ENCODE measurements around the gene STEAP4. TPM values are rescaled to one million over a fixed set of nuclear protein-coding genes. Genes with fewer than 3 reads are reported as not detected.

STEAP4 gene
- total and polyA plus RNA-seq, 5 donors from 2014 or later, result not detected

DNA sequence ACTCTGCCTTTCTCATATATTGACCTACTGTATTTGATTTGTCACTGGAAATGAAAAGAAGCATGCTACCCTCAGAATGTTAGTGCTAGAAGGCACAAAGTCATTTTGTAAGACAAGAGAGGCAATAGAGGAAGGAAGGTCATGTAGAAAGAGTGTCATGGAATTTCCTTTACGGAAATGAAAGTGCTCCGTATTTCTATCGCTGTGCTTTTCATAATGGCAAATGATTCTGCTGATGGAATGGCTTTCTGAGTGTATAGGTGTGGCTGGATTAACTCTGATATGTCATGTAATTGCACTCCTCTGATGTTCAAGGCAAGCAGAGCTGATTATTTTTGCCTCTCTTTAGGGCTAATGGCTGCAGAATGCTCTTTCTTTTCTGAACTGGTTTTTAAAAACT, 15.5 kb upstream of the STEAP4 start:
- Mint-ChIP-seq H3K4me1 (no peaks in the 10 kb centered on the region), H3K36me3 (no peaks in the 10 kb centered on the region), H3K9me3 (peaks cover 0 to 8% (median 0%) of the 10 kb centered on the region in 7 donors), H3K27ac (no peak overlapping the region), H3K4me3 (no peak overlapping the region), H3K27me3 (no peaks in the 10 kb centered on the region)
- no peaks in the 10 kb centered on the region for H3K27me3 ChIP-seq (ENCODE audit: control insufficient read depth, insufficient read depth, low read length)
- DNase-seq, result no peak
- ATAC-seq (ENCODE audit: low read depth in 2 of 2), result no peak
- H3K27ac ChIP-seq (ENCODE audit: insufficient read depth, low read length, poor library complexity, severe bottlenecking), result no peak overlapping the region
- H3K36me3 ChIP-seq (ENCODE audit: control insufficient read depth, insufficient read depth, low read length), result no peaks in the 10 kb centered on the region
- H3K4me3 ChIP-seq (ENCODE audit: low read depth, low read length), result no peak overlapping the region
- no peaks in the 10 kb centered on the region for H3K9me3 ChIP-seq (ENCODE audit: control insufficient read depth in 2 of 2, low read length in 2 of 2)
- no peaks in the 10 kb centered on the region for H3K4me1 ChIP-seq (ENCODE audit: control insufficient read depth, insufficient read depth, low read length, poor library complexity, severe bottlenecking)

- Histone ChIP-seq H3K4me3 (ENCODE audit: low read depth, low read length) (no peak overlapping the region), H3K27ac (ENCODE audit: insufficient read depth, low read length, poor library complexity, severe bottlenecking) (no peak overlapping the region), H3K9me3 (ENCODE audit: control insufficient read depth in 2 of 2, low read length in 2 of 2) (no peaks in the 10 kb centered on the region), H3K4me1 (ENCODE audit: control insufficient read depth, insufficient read depth, low read length, poor library complexity, severe bottlenecking) (no peaks in the 10 kb centered on the region), H3K27me3 (ENCODE audit: control insufficient read depth, insufficient read depth, low read length) (no peaks in the 10 kb centered on the region), H3K36me3 (ENCODE audit: control insufficient read depth, insufficient read depth, low read length) (no peaks in the 10 kb centered on the region)
- Mint-ChIP-seq H3K4me3 (no peak overlapping the region), H3K4me1 (no peaks in the 10 kb centered on the region), H3K27ac (no peak overlapping the region), H3K36me3 (no peaks in the 10 kb centered on the region), H3K9me3 (peaks cover 0 to 8% (median 0%) of the 10 kb centered on the region in 7 donors), H3K27me3 (no peaks in the 10 kb centered on the region)
- DNase-seq (no peak), ATAC-seq (ENCODE audit: low read depth in 2 of 2) (no peak)
These were observed 15.0 kb upstream of the STEAP4 start for GRCh38 chr7:88321694-88322093.

- no peaks in the 10 kb centered on the region for H3K4me1 ChIP-seq (ENCODE audit: control insufficient read depth, insufficient read depth, low read length, poor library complexity, severe bottlenecking)
- no peak overlapping the region for H3K4me3 ChIP-seq (ENCODE audit: low read depth, low read length)
- Mint-ChIP-seq H3K4me3 (no peak overlapping the region), H3K4me1 (no peaks in the 10 kb centered on the region), H3K9me3 (peaks cover 0 to 2% (median 0%) of the 10 kb centered on the region in 7 donors), H3K36me3 (no peaks in the 10 kb centered on the region), H3K27me3 (no peaks in the 10 kb centered on the region), H3K27ac (no peak overlapping the region)
- DNase-seq (no peak), ATAC-seq (ENCODE audit: low read depth in 2 of 2) (no peak)
- no peaks in the 10 kb centered on the region for H3K36me3 ChIP-seq (ENCODE audit: control insufficient read depth, insufficient read depth, low read length)
- no peak overlapping the region for H3K27ac ChIP-seq (ENCODE audit: insufficient read depth, low read length, poor library complexity, severe bottlenecking)
- no peaks in the 10 kb centered on the region for H3K27me3 ChIP-seq (ENCODE audit: control insufficient read depth, insufficient read depth, low read length)
- H3K9me3 ChIP-seq (ENCODE audit: control insufficient read depth in 2 of 2, low read length in 2 of 2), result no peaks in the 10 kb centered on the region
These were observed 11.5 kb upstream of the STEAP4 start for GRCh38 chr7:88318196-88318595.

- no peak for ATAC-seq (ENCODE audit: low read depth in 2 of 2)
- Histone ChIP-seq H3K9me3 (ENCODE audit: control insufficient read depth in 2 of 2, low read length in 2 of 2) (no peaks in the 10 kb centered on the region), H3K4me3 (ENCODE audit: low read depth, low read length) (no peak overlapping the region), H3K36me3 (ENCODE audit: control insufficient read depth, insufficient read depth, low read length) (no peaks in the 10 kb centered on the region), H3K4me1 (ENCODE audit: control insufficient read depth, insufficient read depth, low read length, poor library complexity, severe bottlenecking) (no peaks in the 10 kb centered on the region), H3K27me3 (ENCODE audit: control insufficient read depth, insufficient read depth, low read length) (no peaks in the 10 kb centered on the region), H3K27ac (ENCODE audit: insufficient read depth, low read length, poor library complexity, severe bottlenecking) (no peak overlapping the region)
- H3K4me3 Mint-ChIP-seq, result no peak overlapping the region
- H3K36me3 Mint-ChIP-seq, result no peaks in the 10 kb centered on the region
- no peak for DNase-seq
- no peaks in the 10 kb centered on the region for H3K4me1 Mint-ChIP-seq
- no peaks in the 10 kb centered on the region for H3K27me3 Mint-ChIP-seq
- H3K9me3 Mint-ChIP-seq, result no peaks in the 10 kb centered on the region
- H3K27ac Mint-ChIP-seq, result no peak overlapping the region
These were observed 10.7 kb upstream of the STEAP4 start for GRCh38 chr7:88317422-88317821.

GRCh38 chr7:88316456-88316855, 9.8 kb upstream of the STEAP4 start:
- H3K4me3 Mint-ChIP-seq, result no peak overlapping the region

DNA sequence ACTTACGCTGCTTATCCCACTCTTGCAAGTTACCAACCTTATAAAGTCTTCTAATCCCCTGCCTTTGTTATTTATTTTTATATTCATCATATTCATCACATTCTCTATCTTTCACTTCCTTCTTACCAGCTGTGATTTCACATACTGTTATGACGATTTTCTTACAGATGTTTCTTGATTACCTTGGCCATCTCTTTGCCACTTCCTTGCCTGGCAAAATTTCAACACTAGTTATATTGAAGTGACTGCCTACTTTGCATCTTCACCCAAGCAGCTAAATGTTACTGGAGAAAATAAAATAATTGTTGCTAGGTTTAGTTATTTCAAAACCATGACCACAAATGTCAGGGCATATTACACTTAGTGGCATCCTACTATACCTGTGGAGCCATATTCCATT, 8.8 kb upstream of the STEAP4 start:
- no peaks in the 10 kb centered on the region for H3K27me3 Mint-ChIP-seq

More at GRCh38 chr7:88316456-88316855, 9.8 kb upstream of the STEAP4 start:
- DNase-seq (no peak), ATAC-seq (ENCODE audit: low read depth in 2 of 2) (no peak)
- H3K4me1 ChIP-seq (ENCODE audit: control insufficient read depth, insufficient read depth, low read length, poor library complexity, severe bottlenecking), result no peaks in the 10 kb centered on the region
- H3K36me3 Mint-ChIP-seq, result no peaks in the 10 kb centered on the region
- no peaks in the 10 kb centered on the region for H3K4me1 Mint-ChIP-seq
- H3K9me3 ChIP-seq (ENCODE audit: control insufficient read depth in 2 of 2, low read length in 2 of 2), result no peaks in the 10 kb centered on the region
- H3K36me3 ChIP-seq (ENCODE audit: control insufficient read depth, insufficient read depth, low read length), result no peaks in the 10 kb centered on the region
- H3K27me3 Mint-ChIP-seq, result no peaks in the 10 kb centered on the region
- H3K9me3 Mint-ChIP-seq, result no peaks in the 10 kb centered on the region
- no peak overlapping the region for H3K27ac Mint-ChIP-seq
- H3K27ac ChIP-seq (ENCODE audit: insufficient read depth, low read length, poor library complexity, severe bottlenecking), result no peak overlapping the region
- H3K4me3 ChIP-seq (ENCODE audit: low read depth, low read length), result no peak overlapping the region
- H3K27me3 ChIP-seq (ENCODE audit: control insufficient read depth, insufficient read depth, low read length), result no peaks in the 10 kb centered on the region

GRCh38 chr7:88314061-88314491, 7.4 kb upstream of the STEAP4 start:
- DNase-seq, result no peak
- no peaks in the 10 kb centered on the region for H3K4me1 Mint-ChIP-seq
- ATAC-seq (ENCODE audit: low read depth in 2 of 2), result no peak
- H3K27me3 ChIP-seq (ENCODE audit: control insufficient read depth, insufficient read depth, low read length), result no peaks in the 10 kb centered on the region
- no peak overlapping the region for H3K4me3 ChIP-seq (ENCODE audit: low read depth, low read length)
- no peak overlapping the region for H3K4me3 Mint-ChIP-seq
- no peaks in the 10 kb centered on the region for H3K36me3 Mint-ChIP-seq
- no peaks in the 10 kb centered on the region for H3K36me3 ChIP-seq (ENCODE audit: control insufficient read depth, insufficient read depth, low read length)
- no peaks in the 10 kb centered on the region for H3K9me3 Mint-ChIP-seq
- peaks cover 2% of the 10 kb centered on the region for H3K27me3 Mint-ChIP-seq
- no peaks in the 10 kb centered on the region for H3K9me3 ChIP-seq (ENCODE audit: control insufficient read depth in 2 of 2, low read length in 2 of 2)
- H3K4me1 ChIP-seq (ENCODE audit: control insufficient read depth, insufficient read depth, low read length, poor library complexity, severe bottlenecking), result no peaks in the 10 kb centered on the region
- no peak overlapping the region for H3K27ac ChIP-seq (ENCODE audit: insufficient read depth, low read length, poor library complexity, severe bottlenecking)
- no peak overlapping the region for H3K27ac Mint-ChIP-seq

More for the DNA sequence above, 8.8 kb upstream of the STEAP4 start:
- Histone ChIP-seq H3K27ac (ENCODE audit: insufficient read depth, low read length, poor library complexity, severe bottlenecking) (no peak overlapping the region), H3K27me3 (ENCODE audit: control insufficient read depth, insufficient read depth, low read length) (no peaks in the 10 kb centered on the region), H3K9me3 (ENCODE audit: control insufficient read depth in 2 of 2, low read length in 2 of 2) (no peaks in the 10 kb centered on the region), H3K36me3 (ENCODE audit: control insufficient read depth, insufficient read depth, low read length) (no peaks in the 10 kb centered on the region), H3K4me1 (ENCODE audit: control insufficient read depth, insufficient read depth, low read length, poor library complexity, severe bottlenecking) (no peaks in the 10 kb centered on the region), H3K4me3 (ENCODE audit: low read depth, low read length) (no peak overlapping the region)
- Mint-ChIP-seq H3K4me3 (no peak overlapping the region), H3K4me1 (no peaks in the 10 kb centered on the region), H3K9me3 (no peaks in the 10 kb centered on the region), H3K27ac (no peak overlapping the region), H3K36me3 (no peaks in the 10 kb centered on the region)
- ATAC-seq (ENCODE audit: low read depth in 2 of 2), result no peak
- no peak for DNase-seq

GRCh38 chr7:88312061-88312663, 5.5 kb upstream of the STEAP4 start:
- no peak for DNase-seq
- H3K9me3 Mint-ChIP-seq, result peaks cover 0 to 1% (median 0%) of the 10 kb centered on the region in 7 donors
- H3K27me3 Mint-ChIP-seq, result peaks cover 9% of the 10 kb centered on the region
- H3K4me3 Mint-ChIP-seq, result no peak overlapping the region
- H3K4me3 ChIP-seq (ENCODE audit: low read depth, low read length), result no peak overlapping the region
- no peak overlapping the region for H3K27ac Mint-ChIP-seq
- no peaks in the 10 kb centered on the region for H3K36me3 ChIP-seq (ENCODE audit: control insufficient read depth, insufficient read depth, low read length)
- H3K9me3 ChIP-seq (ENCODE audit: control insufficient read depth in 2 of 2, low read length in 2 of 2), result no peaks in the 10 kb centered on the region
- H3K36me3 Mint-ChIP-seq, result no peaks in the 10 kb centered on the region
- no peak overlapping the region for H3K27ac ChIP-seq (ENCODE audit: insufficient read depth, low read length, poor library complexity, severe bottlenecking)
- no peak for ATAC-seq (ENCODE audit: low read depth in 2 of 2)
- no peaks in the 10 kb centered on the region for H3K27me3 ChIP-seq (ENCODE audit: control insufficient read depth, insufficient read depth, low read length)
- H3K4me1 ChIP-seq (ENCODE audit: control insufficient read depth, insufficient read depth, low read length, poor library complexity, severe bottlenecking), result no peaks in the 10 kb centered on the region
- H3K4me1 Mint-ChIP-seq, result no peaks in the 10 kb centered on the region

All from CD4-positive, CD25-positive, alpha-beta regulatory T cell (primary cell).